ENCODE results near the gene NPAS3. TPM values are rescaled to one million over a fixed set of nuclear protein-coding genes. Genes with fewer than 3 reads are reported as not detected.

The NPAS3 gene
- total RNA-seq, 4 donors from 2014 or later = 1.9 to 10.6 (median 2.2) TPM

DNA sequence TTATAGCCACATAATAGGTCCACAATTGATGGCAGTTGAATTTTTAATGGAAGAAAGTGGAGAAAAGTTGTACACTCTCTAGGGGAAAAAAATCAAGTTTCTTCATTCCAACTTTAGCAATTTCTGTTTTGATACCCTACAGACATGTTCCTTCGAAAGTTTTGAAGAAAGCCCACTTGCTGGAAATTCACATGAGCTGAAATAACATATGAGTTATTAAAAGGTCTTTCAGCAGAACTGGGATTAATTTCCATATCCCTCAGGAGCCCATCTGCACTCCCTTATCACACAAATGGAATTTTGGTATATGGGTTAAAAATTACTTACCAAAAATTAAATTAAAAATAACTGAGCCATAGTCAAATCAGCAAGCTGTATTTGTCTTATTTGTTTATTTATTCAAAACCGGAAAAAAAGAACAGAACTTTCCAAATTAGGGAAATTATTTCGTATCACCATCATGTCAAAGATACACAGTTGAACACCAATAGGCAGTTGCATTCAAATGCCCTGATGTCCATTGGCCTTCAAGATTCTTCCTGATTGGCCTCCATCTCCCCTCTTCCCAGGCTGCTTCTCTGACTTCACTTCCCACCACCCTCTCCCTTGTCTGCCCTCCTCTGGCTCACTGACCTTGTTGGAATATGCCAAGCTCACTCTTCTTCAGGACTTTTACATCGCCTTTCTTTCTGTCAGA lies 566.7 kb downstream of the NPAS3 start:
- H3K4me3 ChIP-seq = no peak overlapping the region
- no peaks in the 10 kb centered on the region for H3K4me1 ChIP-seq
- ATAC-seq = no peak
- 81 to 82% methylated on average over 4 of the region's 4 CpGs for WGBS, 2 donors (ENCODE audit: low coverage in 1 of 2)
- TF ChIP-seq POLR2AphosphoS5 (IDR thresholded peaks at IDR 0.05) (no peak), POLR2A (IDR thresholded peaks at IDR 0.05) (no peak), EP300 (IDR thresholded peaks at IDR 0.05) (no peak)
- TF ChIP-seq, protein P1, sequence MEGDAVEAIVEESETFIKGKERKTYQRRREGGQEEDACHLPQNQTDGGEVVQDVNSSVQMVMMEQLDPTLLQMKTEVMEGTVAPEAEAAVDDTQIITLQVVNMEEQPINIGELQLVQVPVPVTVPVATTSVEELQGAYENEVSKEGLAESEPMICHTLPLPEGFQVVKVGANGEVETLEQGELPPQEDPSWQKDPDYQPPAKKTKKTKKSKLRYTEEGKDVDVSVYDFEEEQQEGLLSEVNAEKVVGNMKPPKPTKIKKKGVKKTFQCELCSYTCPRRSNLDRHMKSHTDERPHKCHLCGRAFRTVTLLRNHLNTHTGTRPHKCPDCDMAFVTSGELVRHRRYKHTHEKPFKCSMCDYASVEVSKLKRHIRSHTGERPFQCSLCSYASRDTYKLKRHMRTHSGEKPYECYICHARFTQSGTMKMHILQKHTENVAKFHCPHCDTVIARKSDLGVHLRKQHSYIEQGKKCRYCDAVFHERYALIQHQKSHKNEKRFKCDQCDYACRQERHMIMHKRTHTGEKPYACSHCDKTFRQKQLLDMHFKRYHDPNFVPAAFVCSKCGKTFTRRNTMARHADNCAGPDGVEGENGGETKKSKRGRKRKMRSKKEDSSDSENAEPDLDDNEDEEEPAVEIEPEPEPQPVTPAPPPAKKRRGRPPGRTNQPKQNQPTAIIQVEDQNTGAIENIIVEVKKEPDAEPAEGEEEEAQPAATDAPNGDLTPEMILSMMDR (IDR thresholded peaks at IDR 0.05) = no peak
- no peaks in the 10 kb centered on the region for H3K9me3 ChIP-seq
- H3K36me3 ChIP-seq = no peaks in the 10 kb centered on the region
- no peaks in the 10 kb centered on the region for H3K27me3 ChIP-seq
- H3K27ac ChIP-seq = no peak overlapping the region

DNA sequence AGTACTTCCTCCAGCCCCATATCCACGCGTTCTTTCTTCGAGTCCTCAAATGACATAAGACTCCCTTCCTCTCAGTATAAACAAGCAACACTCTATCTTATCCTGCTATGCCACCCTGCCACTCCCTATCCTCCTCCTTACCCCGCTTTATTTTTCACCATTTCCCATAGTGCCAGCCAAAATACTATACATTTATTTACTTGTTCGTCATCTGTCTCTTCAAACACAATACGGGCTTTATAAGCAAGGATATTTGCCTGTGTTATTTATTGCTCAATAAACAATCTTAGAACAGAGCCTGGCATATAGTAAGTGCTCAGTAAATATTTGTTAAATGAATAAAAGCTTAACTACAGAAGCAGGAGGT lies 567.3 kb downstream of the NPAS3 start:
- Histone ChIP-seq H3K27ac (no peak overlapping the region), H3K36me3 (no peaks in the 10 kb centered on the region), H3K4me1 (no peaks in the 10 kb centered on the region), H3K27me3 (no peaks in the 10 kb centered on the region), H3K4me3 (no peak overlapping the region), H3K9me3 (no peaks in the 10 kb centered on the region)
- no peak for ATAC-seq
- no peak for TF ChIP-seq EP300 (IDR thresholded peaks at IDR 0.05)
- WGBS, 2 donors (ENCODE audit: low coverage in 1 of 2) = 93% methylated on average over 6 of the region's 6 CpGs

DNA sequence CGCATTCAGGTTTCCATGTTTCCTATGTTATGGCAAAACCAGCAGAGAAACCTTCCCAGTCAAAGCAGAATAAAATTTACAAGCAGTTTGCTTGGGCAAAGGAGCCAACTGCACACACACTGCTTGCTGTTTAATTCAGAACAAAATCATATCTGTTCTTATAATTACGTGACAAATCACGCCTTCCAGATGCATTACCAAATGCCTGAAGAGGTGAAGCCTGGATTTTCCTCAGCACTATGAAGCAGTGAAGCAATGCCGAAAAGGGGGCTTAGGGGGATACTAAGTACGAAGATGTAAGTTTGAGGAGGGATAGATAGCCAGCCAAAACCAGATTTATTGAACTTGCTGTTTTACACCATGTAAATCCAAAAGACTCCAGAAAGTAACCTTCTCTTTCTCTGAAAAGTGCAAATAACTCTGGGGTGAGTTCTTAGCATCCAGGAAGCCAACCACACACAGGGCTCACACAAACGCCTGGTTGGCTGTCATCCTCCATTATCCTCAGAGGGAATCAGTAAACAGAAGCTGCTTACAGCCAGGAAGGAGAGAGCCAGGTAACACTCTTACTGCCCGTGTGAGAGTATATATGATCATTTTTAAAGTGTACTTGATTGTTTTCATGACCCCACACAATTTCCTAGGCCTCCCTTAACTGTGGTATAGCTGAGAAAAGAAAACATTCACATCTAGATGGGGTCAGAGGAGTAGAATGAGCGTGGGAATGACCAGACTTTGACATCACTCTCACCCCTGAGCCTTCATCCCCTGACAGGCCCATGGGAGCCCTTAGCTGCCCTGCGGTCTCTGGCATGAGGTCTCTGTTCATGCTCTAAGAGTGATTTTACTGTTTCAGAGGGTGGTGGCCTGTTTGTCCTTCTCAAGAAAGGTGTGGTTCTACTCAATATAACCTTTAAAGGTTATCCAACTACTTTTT lies 569.7 kb downstream of the NPAS3 start:
- H3K36me3 ChIP-seq = no peaks in the 10 kb centered on the region
- no peaks in the 10 kb centered on the region for H3K27me3 ChIP-seq
- no peak overlapping the region for H3K4me3 ChIP-seq
- ATAC-seq = no peak
- 78 to 85% methylated on average over 8 to 9 of the region's 9 CpGs for WGBS, 2 donors (ENCODE audit: low coverage in 1 of 2)
- H3K9me3 ChIP-seq = no peaks in the 10 kb centered on the region
- H3K27ac ChIP-seq = no peak overlapping the region
- TF ChIP-seq POLR2A (IDR thresholded peaks at IDR 0.05) = no peak
- TF ChIP-seq, protein P1 (IDR thresholded peaks at IDR 0.05) = no peak
- TF ChIP-seq POLR2AphosphoS5 (IDR thresholded peaks at IDR 0.05) = no peak
- TF ChIP-seq EP300 (IDR thresholded peaks at IDR 0.05) = no peak
- H3K4me1 ChIP-seq = peaks cover 0 to 7% (median 0%) of the 10 kb centered on the region in 3 donors

DNA sequence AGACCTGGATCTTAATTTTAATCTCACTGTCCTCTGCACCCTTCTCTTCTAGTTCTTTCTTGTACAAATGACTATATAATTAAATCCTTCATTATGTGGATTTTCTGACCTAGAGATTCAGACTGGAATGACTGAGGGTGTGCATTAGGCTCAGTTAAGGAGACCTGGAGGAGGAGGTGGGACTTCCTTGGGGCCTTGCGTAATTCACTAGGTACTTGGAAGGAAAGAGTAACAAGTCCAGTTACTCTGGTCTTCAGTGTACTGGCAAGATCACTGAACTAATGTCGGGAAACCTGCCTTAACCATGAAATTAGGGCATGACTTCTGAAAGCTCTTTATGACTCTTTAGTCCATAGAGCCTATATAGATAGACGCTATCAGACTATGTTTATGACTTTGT lies 570.8 kb downstream of the NPAS3 start:
- H3K27ac ChIP-seq = no peak overlapping the region
- no peaks in the 10 kb centered on the region for H3K36me3 ChIP-seq
- peaks cover 0 to 7% (median 0%) of the 10 kb centered on the region in 3 donors for H3K4me1 ChIP-seq
- no peak overlapping the region for H3K4me3 ChIP-seq
- ATAC-seq = no peak
- TF ChIP-seq EP300 (IDR thresholded peaks at IDR 0.05) (no peak), POLR2AphosphoS5 (IDR thresholded peaks at IDR 0.05) (no peak), POLR2A (IDR thresholded peaks at IDR 0.05) (no peak)
- TF ChIP-seq, protein P1 (IDR thresholded peaks at IDR 0.05) = no peak
- H3K9me3 ChIP-seq = no peaks in the 10 kb centered on the region
- no peaks in the 10 kb centered on the region for H3K27me3 ChIP-seq
- WGBS, 2 donors (ENCODE audit: low coverage in 1 of 2) = 90 to 96% methylated on average over 2 to 3 of the region's 3 CpGs

DNA sequence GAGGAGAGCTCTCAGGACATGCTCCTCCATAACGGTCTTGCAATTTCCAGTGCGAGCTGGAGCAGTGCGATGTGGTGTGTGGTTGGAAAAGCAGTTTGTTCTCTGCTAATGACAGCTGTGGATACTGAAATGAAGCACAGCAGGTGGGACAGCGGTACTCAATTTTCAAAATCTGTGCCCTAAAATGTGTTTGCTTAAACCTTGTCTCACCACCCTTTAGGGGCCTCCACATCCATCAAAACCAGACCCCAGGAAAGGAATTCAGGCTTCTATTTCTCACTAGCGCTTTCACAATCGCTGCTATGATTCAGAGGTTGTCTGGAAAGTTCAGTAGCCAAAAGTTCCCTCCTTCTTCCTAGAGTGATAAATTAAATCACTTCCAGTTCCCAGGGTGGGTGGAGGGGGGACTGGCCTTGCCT lies 571.4 kb downstream of the NPAS3 start:
- no peak for ATAC-seq
- TF ChIP-seq EP300 (IDR thresholded peaks at IDR 0.05) (no peak), POLR2AphosphoS5 (IDR thresholded peaks at IDR 0.05) (no peak), POLR2A (IDR thresholded peaks at IDR 0.05) (no peak)
- TF ChIP-seq, protein P1 (IDR thresholded peaks at IDR 0.05) = no peak
- Histone ChIP-seq H3K27ac (no peak overlapping the region), H3K36me3 (no peaks in the 10 kb centered on the region), H3K4me1 (peaks cover 0 to 7% (median 0%) of the 10 kb centered on the region in 3 donors), H3K27me3 (no peaks in the 10 kb centered on the region), H3K9me3 (no peaks in the 10 kb centered on the region), H3K4me3 (no peak overlapping the region)
- WGBS, 2 donors (ENCODE audit: low coverage in 1 of 2) = 55 to 80% methylated on average over 2 to 6 of the region's 6 CpGs
